Endothelial cell of umbilical vein (primary cell): ENCODE results near the gene PFN3. TPM values are rescaled to one million over a fixed set of nuclear protein-coding genes. Genes with fewer than 3 reads are reported as not detected.

Source experiments
- BruUV-seq: library from RNA; stranded (reverse); fragments of 400-500 nt; replicated peaks from 2 replicates; lab custom pipeline; 2021; lab: Mats Ljungman, UMichigan
- CTCF ChIA-PET: fragments of 300-600, 350-600 bp; sonication (Branson Sonifier 250); formaldehyde crosslinking; loops from one replicate; lab custom pipeline; 2021; ENCODE audit warnings: antibody characterized with exemption, inconsistent platforms; lab: Charles Lee
- POLR2A ChIA-PET: fragments of 300-600, 350-600 bp; sonication (Branson Sonifier 250); formaldehyde crosslinking; loops from one replicate; lab custom pipeline; 2021; ENCODE audit warnings: antibody characterized with exemption, inconsistent platforms; lab: Charles Lee
- DNase-seq: peaks from one replicate; pipeline ENCODE4 v3.0.0-alpha.2; 2011; ENCODE audit warnings: low read depth, low spot score
- FAIRE-seq: peaks from 2 replicates; lab custom pipeline; 2011; peaks lifted over from hg19 to GRCh38; lab: Jason Lieb, UNC
- H2AFZ ChIP-seq: 2 replicates; pipeline ENCODE4 v1.6.0; 2012; ENCODE audit warnings: low read depth, low read length, control low read depth, inconsistent platforms
- H3K27ac ChIP-seq: 2 replicates; pipeline ENCODE4 v1.5.1; 2011; ENCODE audit warnings: low read depth, mild to moderate bottlenecking, control low read depth, low read length, moderate library complexity; ENCODE audit not compliant: insufficient read depth
- H3K27me3 ChIP-seq, 2 experiments: 2 replicates each; pipeline versions ENCODE4 v1.6.0 to v1.6.1; 2011; ENCODE audit warnings: low read length in 2 of 2, mixed read lengths in 1 of 2; ENCODE audit not compliant: control insufficient read depth in 2 of 2, insufficient read depth in 2 of 2
- H3K36me3 ChIP-seq, 2 experiments: 2 replicates in 1 of 2; 3 replicates in 1 of 2; pipeline ENCODE4 v1.5.1; 2011; ENCODE audit warnings: low read length in 2 of 2, mild to moderate bottlenecking in 1 of 2, moderate library complexity in 1 of 2; ENCODE audit not compliant: control insufficient read depth in 2 of 2, insufficient read depth in 2 of 2; ENCODE audit errors: extremely low read depth in 1 of 2
- H3K4me1 ChIP-seq: 3 replicates; pipeline ENCODE4 v1.5.1; 2011; ENCODE audit warnings: mild to moderate bottlenecking, low read length; ENCODE audit not compliant: control insufficient read depth, insufficient read depth; ENCODE audit errors: extremely low read depth
- H3K4me2 ChIP-seq: 2 replicates; pipeline ENCODE4 v1.6.1; 2011; ENCODE audit warnings: low read length, control low read depth, mixed read lengths; ENCODE audit not compliant: insufficient read depth
- H3K4me3 ChIP-seq, 3 experiments: fragments of 200-600 bp in 1 of 3; sonication (generic), shearing (Covaris generic) in 1 of 3; replicated peaks in 1 of 3; 2 replicates each; pipeline ENCODE4 v1.5.1; 2011 to 2016; ENCODE audit warnings: control low read depth in 3 of 3, low read length in 3 of 3, mild to moderate bottlenecking in 2 of 3, inconsistent platforms in 1 of 3, low read depth in 1 of 3, moderate library complexity in 1 of 3; ENCODE audit not compliant: insufficient read depth in 1 of 3
- H3K79me2 ChIP-seq: 2 replicates; pipeline ENCODE4 v1.6.0; 2012; ENCODE audit warnings: low read length, inconsistent platforms; ENCODE audit not compliant: control insufficient read depth, insufficient read depth
- H3K9ac ChIP-seq: replicated peaks from 2 replicates; pipeline ENCODE3; 2011; ENCODE audit warnings: low read length, control low read depth; ENCODE audit not compliant: insufficient read depth; ENCODE audit errors: extremely low read depth
- H3K9me1 ChIP-seq: replicated peaks from 3 replicates; pipeline ENCODE4 v1.6.0; 2011; ENCODE audit warnings: mild to moderate bottlenecking, low read length; ENCODE audit not compliant: control insufficient read depth, insufficient read depth; ENCODE audit errors: extremely low read depth
- H3K9me3 ChIP-seq: replicated peaks from 2 replicates; pipeline ENCODE4 v1.5.1; 2012; ENCODE audit warnings: low read length, inconsistent platforms; ENCODE audit not compliant: control insufficient read depth, insufficient read depth
- H4K20me1 ChIP-seq: replicated peaks from 2 replicates; pipeline ENCODE3; 2011; ENCODE audit warnings: mild to moderate bottlenecking, low read length; ENCODE audit not compliant: control insufficient read depth, insufficient read depth; ENCODE audit errors: extremely low read depth
- CTCF ChIP-seq, 2 donors: IDR thresholded peaks; 1 replicate in 1 of 2; 2 replicates in 1 of 2; pipeline ENCODE4 v1.5.1; 2011; ENCODE audit warnings: low read length in 2 of 2, mild to moderate bottlenecking in 2 of 2, moderate library complexity in 2 of 2, control low read depth in 1 of 2, inconsistent platforms in 1 of 2, low read depth in 1 of 2; ENCODE audit not compliant: insufficient read depth in 1 of 2; ENCODE audit errors: extremely low read depth in 1 of 2
- EZH2 ChIP-seq: IDR thresholded peaks from 2 replicates; pipeline ENCODE4 v1.6.1; 2012; ENCODE audit warnings: borderline replicate concordance, low read depth, mild to moderate bottlenecking, moderate library complexity, low read length, inconsistent platforms; ENCODE audit not compliant: severe bottlenecking
- FOS ChIP-seq: IDR thresholded peaks from 2 replicates; pipeline ENCODE4 v1.6.1; 2011; ENCODE audit warnings: mild to moderate bottlenecking, low read length, moderate library complexity, borderline replicate concordance; ENCODE audit not compliant: insufficient read depth
- GATA2 ChIP-seq: IDR thresholded peaks from 2 replicates; pipeline ENCODE4 v1.7.0; 2011; ENCODE audit warnings: low read depth, mild to moderate bottlenecking, moderate library complexity, mixed read lengths, low read length; ENCODE audit not compliant: insufficient read length, insufficient read depth
- JUN ChIP-seq: IDR thresholded peaks from 2 replicates; pipeline ENCODE4 v1.6.1; 2011; ENCODE audit warnings: borderline replicate concordance, low read depth; ENCODE audit not compliant: insufficient read length, insufficient read depth
- MAX ChIP-seq: IDR thresholded peaks from 2 replicates; pipeline ENCODE4 v1.6.1; 2011; ENCODE audit not compliant: insufficient read depth, insufficient read length
- MYC ChIP-seq: IDR thresholded peaks from one replicate; pipeline ENCODE4 v1.6.1; 2011; ENCODE audit warnings: mild to moderate bottlenecking, low read depth, low read length
- POLR2A ChIP-seq: IDR thresholded peaks from 2 replicates; pipeline ENCODE4 v1.6.1; 2012; ENCODE audit warnings: low read depth, mild to moderate bottlenecking, control low read depth, low read length
- POLR2AphosphoS5 ChIP-seq: IDR thresholded peaks from 2 replicates; pipeline ENCODE4 v1.6.1; 2012; ENCODE audit warnings: low read depth, mild to moderate bottlenecking, control low read depth, low read length, moderate library complexity; ENCODE audit not compliant: insufficient read depth
- dilution Hi-C: fragments of 300-500 bp; cut with MboI; formaldehyde crosslinking; loops from one replicate; pipeline ENCODE4 v1.15.0; 2019; ENCODE audit warnings: low sequenced_read_pairs; ENCODE audit not compliant: extremely low pct_ligation_motif_present
- intact Hi-C: fragments of 100-400 bp; cut with micrococcal nuclease; formaldehyde crosslinking; loops from one replicate; pipeline ENCODE4 v1.10.0; 2022
- polyA plus RNA-seq, 4 experiments: library from polyadenylated mRNA; depleted of rRNA in 3 of 4; stranded (reverse) in 3 of 4; unstranded in 1 of 4; fragments of >200 nt; gene quantifications; 2 replicates each; pipeline versions ENCODE4 v1.2.1 to v1.2.3, GENCODE V29; 2011 to 2012; ENCODE audit warnings: missing spikeins in 1 of 4
- total RNA-seq: library from RNA; stranded (reverse); gene quantifications from 2 replicates; pipeline ENCODE4 v1.2.3, GENCODE V29; 2021

The PFN3 gene
- total and polyA plus RNA-seq, 2 donors (not counting 3 experiments of a cell fraction or from before 2014, with no cell fraction given) = not detected

GRCh38 chr5:177440211-177440989 is 39.9 kb upstream of the PFN3 start:
- intact Hi-C loops = no loop called here
- ChIA-PET CTCF (interaction anchor here (1.0 to 2.5 kb wide), 4 partner anchors 13 to 50 kb away, joined by 3 to 10 read pairs (median 4); partner anchors contain the start of gene GRK6), POLR2A (no interaction called here)
- Histone ChIP-seq H3K4me2 (no peak overlapping the region), H3K9me1 (no peaks in the 10 kb centered on the region), H4K20me1 (no peaks in the 10 kb centered on the region), H3K4me1 (no peaks in the 10 kb centered on the region), H3K36me3 (peaks cover 0 to 9% of the 10 kb centered on the region in 2 experiments), H2AFZ (no peak overlapping the region), H3K27ac (no peak overlapping the region), H3K27me3 (no peaks in the 10 kb centered on the region), H3K4me3 (no peak overlapping the region), H3K9ac (no peak overlapping the region), H3K79me2 (no peaks in the 10 kb centered on the region), H3K9me3 (no peaks in the 10 kb centered on the region)
- BruUV-seq = no TSS peak
- dilution Hi-C loops = no loop called here
- TF ChIP-seq CTCF (IDR thresholded peaks at IDR 0.05; ENCODE audit: extremely low read depth in 1 of 2, insufficient read depth in 1 of 2, low read depth in 1 of 2, low read length in 2 of 2) (no peak), POLR2A (no peak), MAX (no peak), FOS (no peak), GATA2 (no peak), EZH2 (no peak), MYC (no peak), JUN (no peak), POLR2AphosphoS5 (no peak)
- FAIRE-seq (no peak), DNase-seq (no peak)
